Psoas muscle (tissue), 8 donors: ENCODE measurements around the gene NMT1. TPM values are rescaled to one million over a fixed set of nuclear protein-coding genes. Genes with fewer than 3 reads are reported as not detected.

ENCODE experiments used
- ATAC-seq, 4 donors: fragments of 200-7000 bp; cut with Tn5 transposase; one replicate each; pipeline ENCODE4 v1.9.1; 2020; ENCODE audit warnings: moderate library complexity in 3 of 4, mild to moderate bottlenecking in 2 of 4
- DNase-seq, 2 donors: peaks; one replicate each; pipeline ENCODE4 v3.0.0-alpha.2; 2020
- H3K27ac ChIP-seq: fragments of 200-600 bp; one replicate; pipeline ENCODE4 v1.8.0; 2022
- H3K27me3 ChIP-seq, 3 donors: fragments of 200-600 bp in 1 of 3; one replicate each; pipeline versions ENCODE4 v1.6.1 to v1.8.0; 2013 to 2022; ENCODE audit warnings: low read length in 2 of 3, mild to moderate bottlenecking in 2 of 3, moderate library complexity in 1 of 3; ENCODE audit not compliant: insufficient read depth in 3 of 3
- H3K36me3 ChIP-seq, 2 donors: fragments of 200-600 bp in 1 of 2; one replicate each; pipeline versions ENCODE4 v1.6.1 to v1.8.0; 2013 to 2022; ENCODE audit warnings: low read depth in 1 of 2, mild to moderate bottlenecking in 1 of 2, moderate library complexity in 1 of 2; ENCODE audit not compliant: insufficient read depth in 1 of 2
- H3K4me1 ChIP-seq: fragments of 200-600 bp; one replicate; pipeline ENCODE4 v1.8.0; 2022
- H3K4me3 ChIP-seq: fragments of 200-600 bp; one replicate; pipeline ENCODE4 v1.8.0; 2022; ENCODE audit warnings: mild to moderate bottlenecking
- H3K9me3 ChIP-seq: fragments of 200-600 bp; one replicate; pipeline ENCODE4 v1.8.0; 2022
- WGBS, 3 donors: extraction: QIAGEN DNeasy Blood & Tissue Kit; methylation state at CpG; one replicate each; pipeline versions ENCODE4 v1.1.6 to v1.1.7; 2013; 5-methylcytosine and 5-hydroxymethylcytosine counted together
- intact Hi-C, 2 donors: fragments of 100-400 bp; cut with DNase I; formaldehyde crosslinking; loops; one replicate each; pipeline versions ENCODE4 v1.11.0 to v1.14.2; 2022
- polyA plus RNA-seq, 3 donors: library from polyadenylated mRNA; stranded (reverse); fragments of 200-250 nt; gene quantifications; one replicate each; pipeline ENCODE4 v1.2.3, GENCODE V29; 2013
- total RNA-seq, 4 donors: library from RNA; stranded (reverse); fragmentation: NEBNext Ultra II Directional in 2 of 4; extraction: Animal tissue kit (Norgen Biotek cat#: 25700) in 2 of 4; gene quantifications; one replicate each; pipeline versions ENCODE4 v1.2.1 to v1.2.4, GENCODE V29; 2021 to 2023
- TF ChIP-seq, protein P1 (sequence below): fragments of 200-600 bp; IDR thresholded peaks from one replicate; pipeline ENCODE4 v1.8.0; 2022; ENCODE audit warnings: antibody characterized with exemption
- donor health status: healthy with polysubstance abuse.
- donor health status: DM: no; HTN: no; CAD: no; lungs with moderate emphysema.
- donor health status: Bipolar disorder and iron deficiency.
- donor health status: healthy.
- donor health status: DM: yes; HTN: yes; CAD: no.
- donor health status: DM: no; HTN: no; CAD: no.
- donor health status: DM: no; HTN: no; CAD: no.
- donor health status: DM: yes; HTN: yes; CAD: no.

Gene NMT1
- total and polyA plus RNA-seq, 7 donors = 58.0 to 164 (median 79.7) TPM

DNA sequence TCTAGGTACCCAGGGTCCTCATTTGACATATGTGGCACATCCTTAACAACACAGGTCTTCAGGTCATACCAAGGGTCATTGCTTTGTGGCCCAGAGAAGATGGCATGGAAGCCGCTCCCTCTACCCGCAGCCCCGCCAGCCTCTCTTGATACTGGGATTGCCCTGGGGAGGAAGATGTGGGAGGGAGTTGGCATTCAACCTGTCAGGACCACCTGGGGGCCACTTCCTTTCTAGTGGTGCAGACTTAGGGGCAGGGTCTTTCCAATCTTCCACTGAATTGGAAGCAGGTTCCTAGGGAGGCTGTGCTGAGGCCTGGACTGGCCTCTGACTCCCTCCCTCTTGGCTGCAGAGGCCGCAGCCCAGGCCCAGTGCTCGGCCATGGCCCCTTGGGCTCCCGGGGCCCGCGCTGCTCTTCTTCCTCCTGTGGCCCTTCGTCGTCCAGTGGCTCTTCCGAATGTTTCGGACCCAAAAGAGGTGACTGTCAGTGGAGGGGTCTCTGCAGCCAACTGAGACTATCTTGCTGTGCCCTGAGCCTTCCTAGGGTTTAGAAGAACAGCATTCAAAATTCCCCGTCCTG lies 82.1 kb downstream of the NMT1 start:
- Histone ChIP-seq H3K27ac (peak overlapping the region; percentile 88), H3K4me1 (peaks cover 10% of the 10 kb centered on the region), H3K27me3 (no peaks in the 10 kb centered on the region), H3K36me3 (no peaks in the 10 kb centered on the region), H3K9me3 (no peaks in the 10 kb centered on the region), H3K4me3 (peak overlapping the region; percentile 63)
- TF ChIP-seq, protein P1, sequence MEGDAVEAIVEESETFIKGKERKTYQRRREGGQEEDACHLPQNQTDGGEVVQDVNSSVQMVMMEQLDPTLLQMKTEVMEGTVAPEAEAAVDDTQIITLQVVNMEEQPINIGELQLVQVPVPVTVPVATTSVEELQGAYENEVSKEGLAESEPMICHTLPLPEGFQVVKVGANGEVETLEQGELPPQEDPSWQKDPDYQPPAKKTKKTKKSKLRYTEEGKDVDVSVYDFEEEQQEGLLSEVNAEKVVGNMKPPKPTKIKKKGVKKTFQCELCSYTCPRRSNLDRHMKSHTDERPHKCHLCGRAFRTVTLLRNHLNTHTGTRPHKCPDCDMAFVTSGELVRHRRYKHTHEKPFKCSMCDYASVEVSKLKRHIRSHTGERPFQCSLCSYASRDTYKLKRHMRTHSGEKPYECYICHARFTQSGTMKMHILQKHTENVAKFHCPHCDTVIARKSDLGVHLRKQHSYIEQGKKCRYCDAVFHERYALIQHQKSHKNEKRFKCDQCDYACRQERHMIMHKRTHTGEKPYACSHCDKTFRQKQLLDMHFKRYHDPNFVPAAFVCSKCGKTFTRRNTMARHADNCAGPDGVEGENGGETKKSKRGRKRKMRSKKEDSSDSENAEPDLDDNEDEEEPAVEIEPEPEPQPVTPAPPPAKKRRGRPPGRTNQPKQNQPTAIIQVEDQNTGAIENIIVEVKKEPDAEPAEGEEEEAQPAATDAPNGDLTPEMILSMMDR = no peak
- ATAC-seq (no peak), DNase-seq (peak in 1 of 2 donors; percentile 47)
- 59 to 80% (median 66%) methylated on average over 13 of the region's 13 CpGs for WGBS, 3 donors
- intact Hi-C loops = no loop called here

DNA sequence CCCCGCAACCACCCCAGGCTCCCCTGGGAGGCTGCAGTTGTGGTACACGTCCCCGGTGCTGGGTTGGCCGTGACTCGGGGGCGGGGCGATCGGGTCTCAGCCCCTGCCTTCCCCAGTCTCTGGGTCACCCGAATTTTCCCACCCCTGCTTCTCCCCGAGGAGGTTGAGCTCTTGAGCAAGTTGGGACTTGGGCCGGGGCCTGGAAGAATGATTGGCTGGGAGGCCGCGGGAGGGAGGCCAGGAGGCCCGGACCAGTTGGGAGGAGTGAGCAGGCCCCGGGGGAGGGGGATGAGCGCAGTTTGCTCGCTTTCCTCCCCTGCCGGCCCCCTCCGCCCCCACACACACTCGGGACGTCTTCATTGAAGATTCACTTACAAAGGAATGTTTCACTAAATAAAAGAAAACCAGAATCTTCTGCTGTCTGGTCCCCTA lies 82.7 kb downstream of the NMT1 start:
- Histone ChIP-seq H3K4me3 (peak overlapping the region; percentile 63), H3K4me1 (peaks cover 10% of the 10 kb centered on the region), H3K9me3 (no peaks in the 10 kb centered on the region), H3K27ac (peak overlapping the region; percentile 88), H3K36me3 (no peaks in the 10 kb centered on the region), H3K27me3 (no peaks in the 10 kb centered on the region)
- 4 to 7% (median 7%) methylated on average over 19 to 21 of the region's 21 CpGs for WGBS, 3 donors
- intact Hi-C loops = no loop called here
- TF ChIP-seq, protein P1 = no peak
- DNase-seq (peak; percentile 94 to 96), ATAC-seq (peak in 3 of 4 donors; percentile 18 to 26 (median 20))

DNA sequence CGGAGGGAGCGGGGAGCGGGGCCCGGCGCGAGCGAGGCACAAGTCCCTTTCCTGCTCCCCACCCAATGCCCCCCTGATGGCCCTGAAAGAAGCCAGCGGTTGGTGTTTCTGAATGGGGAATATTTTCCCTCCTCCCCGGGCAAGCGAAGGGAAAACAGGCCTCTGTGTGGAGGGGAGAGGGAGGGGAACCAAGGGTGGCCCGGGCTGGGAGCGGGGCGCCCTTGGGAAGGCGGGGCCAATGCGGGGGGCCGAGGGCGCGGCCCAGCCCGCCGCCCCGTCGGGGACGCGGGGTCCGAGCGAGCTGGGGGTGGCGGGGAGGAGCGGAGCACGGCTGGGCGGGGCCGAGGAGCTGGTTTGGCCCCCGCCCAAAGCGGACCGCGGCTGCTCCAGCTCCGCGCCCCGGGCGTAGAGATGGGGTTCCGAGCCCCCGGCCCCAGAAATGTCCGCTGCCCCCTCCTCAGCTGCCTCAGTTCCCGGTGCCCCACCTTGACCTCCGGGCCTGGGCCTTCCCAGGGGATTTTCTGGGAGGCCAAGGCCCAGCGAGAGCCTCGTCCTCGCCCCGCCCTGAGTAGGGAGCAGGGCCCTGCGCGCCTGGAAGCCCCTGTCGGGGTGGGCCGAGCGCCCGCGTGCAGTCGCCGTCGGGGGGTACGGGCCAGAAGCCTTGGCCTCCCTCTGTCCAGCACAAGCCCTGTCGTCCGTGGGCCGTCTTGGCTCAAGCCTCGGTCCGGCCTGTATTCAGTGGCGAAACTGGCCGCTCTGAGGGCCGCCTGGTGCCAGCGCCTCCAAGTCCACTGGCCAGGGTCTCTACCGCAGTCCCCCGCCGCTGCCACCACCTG lies 83.3 kb downstream of the NMT1 start:
- WGBS, 3 donors = 7 to 17% (median 9%) methylated on average over 50 to 71 of the region's 71 CpGs
- Histone ChIP-seq H3K4me1 (peaks cover 10% of the 10 kb centered on the region), H3K36me3 (no peaks in the 10 kb centered on the region), H3K27me3 (no peaks in the 10 kb centered on the region), H3K9me3 (no peaks in the 10 kb centered on the region), H3K4me3 (peak overlapping the region; percentile 63), H3K27ac (peak overlapping the region; percentile 88)
- intact Hi-C loops = no loop called here
- TF ChIP-seq, protein P1 = no peak
- ATAC-seq (peak in 3 of 4 donors; percentile 10 to 13 (median 12)), DNase-seq (peak; percentile 74 to 81)

DNA sequence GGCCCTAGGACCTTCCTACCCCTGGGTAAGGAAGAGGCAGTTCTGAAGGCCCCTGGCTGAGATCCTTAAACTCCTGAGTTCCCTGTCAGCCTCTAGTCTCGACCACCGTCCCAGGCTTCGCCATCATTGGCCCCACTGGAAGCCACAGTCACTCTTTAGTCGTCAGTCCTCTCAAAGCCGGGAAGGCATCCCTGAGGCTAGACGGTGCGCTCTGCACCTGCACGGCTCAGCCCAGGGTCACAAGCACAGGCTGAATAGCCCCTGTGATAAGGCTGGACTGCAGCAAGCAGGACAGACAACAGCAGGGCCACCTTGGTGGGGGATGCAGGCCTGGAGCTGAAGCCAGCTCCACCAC lies 83.9 kb downstream of the NMT1 start:
- Histone ChIP-seq H3K27me3 (no peaks in the 10 kb centered on the region), H3K4me3 (peak overlapping the region; percentile 63), H3K27ac (peak overlapping the region; percentile 88), H3K4me1 (peaks cover 10% of the 10 kb centered on the region), H3K36me3 (no peaks in the 10 kb centered on the region), H3K9me3 (no peaks in the 10 kb centered on the region)
- intact Hi-C loops = no loop called here
- TF ChIP-seq, protein P1 = no peak
- DNase-seq (peak in 1 of 2 donors; percentile 56), ATAC-seq (no peak)
- WGBS, 3 donors = 64 to 72% (median 65%) methylated on average over 8 of the region's 8 CpGs
